Measurements from ENCODE around the gene RAB32.

DNA sequence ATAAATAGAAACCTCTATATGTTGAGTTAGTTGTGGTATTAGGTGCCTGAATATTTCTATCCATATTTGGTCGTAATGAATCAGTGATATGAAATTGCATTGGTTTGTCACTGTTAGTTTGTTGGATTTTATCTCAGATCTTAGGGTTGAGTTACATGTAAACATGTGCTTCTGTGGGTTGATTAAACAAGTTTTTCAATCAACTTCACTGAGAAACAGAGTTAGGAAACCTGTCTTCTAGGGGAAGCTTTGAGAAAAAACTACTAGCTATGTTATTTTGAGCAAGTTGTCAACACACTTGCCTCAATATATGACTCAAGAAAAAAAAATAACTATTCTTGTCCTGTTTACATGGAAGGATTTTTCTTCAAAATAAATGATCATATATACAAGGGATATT is 40.3 kb downstream of the RAB32 start:
- TF ChIP-seq, protein P1, sequence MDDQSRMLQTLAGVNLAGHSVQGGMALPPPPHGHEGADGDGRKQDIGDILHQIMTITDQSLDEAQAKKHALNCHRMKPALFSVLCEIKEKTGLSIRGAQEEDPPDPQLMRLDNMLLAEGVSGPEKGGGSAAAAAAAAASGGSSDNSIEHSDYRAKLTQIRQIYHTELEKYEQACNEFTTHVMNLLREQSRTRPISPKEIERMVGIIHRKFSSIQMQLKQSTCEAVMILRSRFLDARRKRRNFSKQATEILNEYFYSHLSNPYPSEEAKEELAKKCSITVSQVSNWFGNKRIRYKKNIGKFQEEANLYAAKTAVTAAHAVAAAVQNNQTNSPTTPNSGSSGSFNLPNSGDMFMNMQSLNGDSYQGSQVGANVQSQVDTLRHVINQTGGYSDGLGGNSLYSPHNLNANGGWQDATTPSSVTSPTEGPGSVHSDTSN (CRISPR knock-in tag; IDR thresholded peaks at IDR 0.05), result no peak
- TF ChIP-seq, protein P2, sequence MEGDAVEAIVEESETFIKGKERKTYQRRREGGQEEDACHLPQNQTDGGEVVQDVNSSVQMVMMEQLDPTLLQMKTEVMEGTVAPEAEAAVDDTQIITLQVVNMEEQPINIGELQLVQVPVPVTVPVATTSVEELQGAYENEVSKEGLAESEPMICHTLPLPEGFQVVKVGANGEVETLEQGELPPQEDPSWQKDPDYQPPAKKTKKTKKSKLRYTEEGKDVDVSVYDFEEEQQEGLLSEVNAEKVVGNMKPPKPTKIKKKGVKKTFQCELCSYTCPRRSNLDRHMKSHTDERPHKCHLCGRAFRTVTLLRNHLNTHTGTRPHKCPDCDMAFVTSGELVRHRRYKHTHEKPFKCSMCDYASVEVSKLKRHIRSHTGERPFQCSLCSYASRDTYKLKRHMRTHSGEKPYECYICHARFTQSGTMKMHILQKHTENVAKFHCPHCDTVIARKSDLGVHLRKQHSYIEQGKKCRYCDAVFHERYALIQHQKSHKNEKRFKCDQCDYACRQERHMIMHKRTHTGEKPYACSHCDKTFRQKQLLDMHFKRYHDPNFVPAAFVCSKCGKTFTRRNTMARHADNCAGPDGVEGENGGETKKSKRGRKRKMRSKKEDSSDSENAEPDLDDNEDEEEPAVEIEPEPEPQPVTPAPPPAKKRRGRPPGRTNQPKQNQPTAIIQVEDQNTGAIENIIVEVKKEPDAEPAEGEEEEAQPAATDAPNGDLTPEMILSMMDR (tag by site-specific recombination; IDR thresholded peaks at IDR 0.05), result no peak
- TF ChIP-seq ZNF555 (tag by site-specific recombination; conservative IDR thresholded peaks at IDR 0.05), result no peak
- TF ChIP-seq KLF1 (tag by site-specific recombination; IDR thresholded peaks at IDR 0.05), result no peak
- no peak for TF ChIP-seq ZNF560 (tag by site-specific recombination; IDR thresholded peaks at IDR 0.05; ENCODE audit: borderline replicate concordance)
- TF ChIP-seq, protein P3, sequence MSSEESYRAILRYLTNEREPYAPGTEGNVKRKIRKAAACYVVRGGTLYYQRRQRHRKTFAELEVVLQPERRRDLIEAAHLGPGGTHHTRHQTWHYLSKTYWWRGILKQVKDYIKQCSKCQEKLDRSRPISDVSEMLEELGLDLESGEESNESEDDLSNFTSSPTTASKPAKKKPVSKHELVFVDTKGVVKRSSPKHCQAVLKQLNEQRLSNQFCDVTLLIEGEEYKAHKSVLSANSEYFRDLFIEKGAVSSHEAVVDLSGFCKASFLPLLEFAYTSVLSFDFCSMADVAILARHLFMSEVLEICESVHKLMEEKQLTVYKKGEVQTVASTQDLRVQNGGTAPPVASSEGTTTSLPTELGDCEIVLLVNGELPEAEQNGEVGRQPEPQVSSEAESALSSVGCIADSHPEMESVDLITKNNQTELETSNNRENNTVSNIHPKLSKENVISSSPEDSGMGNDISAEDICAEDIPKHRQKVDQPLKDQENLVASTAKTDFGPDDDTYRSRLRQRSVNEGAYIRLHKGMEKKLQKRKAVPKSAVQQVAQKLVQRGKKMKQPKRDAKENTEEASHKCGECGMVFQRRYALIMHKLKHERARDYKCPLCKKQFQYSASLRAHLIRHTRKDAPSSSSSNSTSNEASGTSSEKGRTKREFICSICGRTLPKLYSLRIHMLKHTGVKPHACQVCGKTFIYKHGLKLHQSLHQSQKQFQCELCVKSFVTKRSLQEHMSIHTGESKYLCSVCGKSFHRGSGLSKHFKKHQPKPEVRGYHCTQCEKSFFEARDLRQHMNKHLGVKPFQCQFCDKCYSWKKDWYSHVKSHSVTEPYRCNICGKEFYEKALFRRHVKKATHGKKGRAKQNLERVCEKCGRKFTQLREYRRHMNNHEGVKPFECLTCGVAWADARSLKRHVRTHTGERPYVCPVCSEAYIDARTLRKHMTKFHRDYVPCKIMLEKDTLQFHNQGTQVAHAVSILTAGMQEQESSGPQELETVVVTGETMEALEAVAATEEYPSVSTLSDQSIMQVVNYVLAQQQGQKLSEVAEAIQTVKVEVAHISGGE (tag by site-specific recombination; conservative IDR thresholded peaks at IDR 0.05; ENCODE audit: low read depth), result no peak
- TF ChIP-seq, protein P4, sequence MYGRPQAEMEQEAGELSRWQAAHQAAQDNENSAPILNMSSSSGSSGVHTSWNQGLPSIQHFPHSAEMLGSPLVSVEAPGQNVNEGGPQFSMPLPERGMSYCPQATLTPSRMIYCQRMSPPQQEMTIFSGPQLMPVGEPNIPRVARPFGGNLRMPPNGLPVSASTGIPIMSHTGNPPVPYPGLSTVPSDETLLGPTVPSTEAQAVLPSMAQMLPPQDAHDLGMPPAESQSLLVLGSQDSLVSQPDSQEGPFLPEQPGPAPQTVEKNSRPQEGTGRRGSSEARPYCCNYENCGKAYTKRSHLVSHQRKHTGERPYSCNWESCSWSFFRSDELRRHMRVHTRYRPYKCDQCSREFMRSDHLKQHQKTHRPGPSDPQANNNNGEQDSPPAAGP (tag by site-specific recombination; IDR thresholded peaks at IDR 0.05), result no peak
- no peak for TF ChIP-seq ZFHX2 (tag by site-specific recombination; conservative IDR thresholded peaks at IDR 0.05)
- TF ChIP-seq, protein P5, sequence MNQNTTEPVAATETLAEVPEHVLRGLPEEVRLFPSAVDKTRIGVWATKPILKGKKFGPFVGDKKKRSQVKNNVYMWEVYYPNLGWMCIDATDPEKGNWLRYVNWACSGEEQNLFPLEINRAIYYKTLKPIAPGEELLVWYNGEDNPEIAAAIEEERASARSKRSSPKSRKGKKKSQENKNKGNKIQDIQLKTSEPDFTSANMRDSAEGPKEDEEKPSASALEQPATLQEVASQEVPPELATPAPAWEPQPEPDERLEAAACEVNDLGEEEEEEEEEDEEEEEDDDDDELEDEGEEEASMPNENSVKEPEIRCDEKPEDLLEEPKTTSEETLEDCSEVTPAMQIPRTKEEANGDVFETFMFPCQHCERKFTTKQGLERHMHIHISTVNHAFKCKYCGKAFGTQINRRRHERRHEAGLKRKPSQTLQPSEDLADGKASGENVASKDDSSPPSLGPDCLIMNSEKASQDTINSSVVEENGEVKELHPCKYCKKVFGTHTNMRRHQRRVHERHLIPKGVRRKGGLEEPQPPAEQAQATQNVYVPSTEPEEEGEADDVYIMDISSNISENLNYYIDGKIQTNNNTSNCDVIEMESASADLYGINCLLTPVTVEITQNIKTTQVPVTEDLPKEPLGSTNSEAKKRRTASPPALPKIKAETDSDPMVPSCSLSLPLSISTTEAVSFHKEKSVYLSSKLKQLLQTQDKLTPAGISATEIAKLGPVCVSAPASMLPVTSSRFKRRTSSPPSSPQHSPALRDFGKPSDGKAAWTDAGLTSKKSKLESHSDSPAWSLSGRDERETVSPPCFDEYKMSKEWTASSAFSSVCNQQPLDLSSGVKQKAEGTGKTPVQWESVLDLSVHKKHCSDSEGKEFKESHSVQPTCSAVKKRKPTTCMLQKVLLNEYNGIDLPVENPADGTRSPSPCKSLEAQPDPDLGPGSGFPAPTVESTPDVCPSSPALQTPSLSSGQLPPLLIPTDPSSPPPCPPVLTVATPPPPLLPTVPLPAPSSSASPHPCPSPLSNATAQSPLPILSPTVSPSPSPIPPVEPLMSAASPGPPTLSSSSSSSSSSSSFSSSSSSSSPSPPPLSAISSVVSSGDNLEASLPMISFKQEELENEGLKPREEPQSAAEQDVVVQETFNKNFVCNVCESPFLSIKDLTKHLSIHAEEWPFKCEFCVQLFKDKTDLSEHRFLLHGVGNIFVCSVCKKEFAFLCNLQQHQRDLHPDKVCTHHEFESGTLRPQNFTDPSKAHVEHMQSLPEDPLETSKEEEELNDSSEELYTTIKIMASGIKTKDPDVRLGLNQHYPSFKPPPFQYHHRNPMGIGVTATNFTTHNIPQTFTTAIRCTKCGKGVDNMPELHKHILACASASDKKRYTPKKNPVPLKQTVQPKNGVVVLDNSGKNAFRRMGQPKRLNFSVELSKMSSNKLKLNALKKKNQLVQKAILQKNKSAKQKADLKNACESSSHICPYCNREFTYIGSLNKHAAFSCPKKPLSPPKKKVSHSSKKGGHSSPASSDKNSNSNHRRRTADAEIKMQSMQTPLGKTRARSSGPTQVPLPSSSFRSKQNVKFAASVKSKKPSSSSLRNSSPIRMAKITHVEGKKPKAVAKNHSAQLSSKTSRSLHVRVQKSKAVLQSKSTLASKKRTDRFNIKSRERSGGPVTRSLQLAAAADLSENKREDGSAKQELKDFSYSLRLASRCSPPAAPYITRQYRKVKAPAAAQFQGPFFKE (tag by site-specific recombination; IDR thresholded peaks at IDR 0.05; ENCODE audit: borderline replicate concordance), result no peak

Data from HEK293 (cell line).